ENCODE measurements around the gene PACS2. TPM values are rescaled to one million over a fixed set of nuclear protein-coding genes. Genes with fewer than 3 reads are reported as not detected.

The PACS2 gene
- total RNA-seq, 1 experiment from 2014 or later, result 62.0 TPM

DNA sequence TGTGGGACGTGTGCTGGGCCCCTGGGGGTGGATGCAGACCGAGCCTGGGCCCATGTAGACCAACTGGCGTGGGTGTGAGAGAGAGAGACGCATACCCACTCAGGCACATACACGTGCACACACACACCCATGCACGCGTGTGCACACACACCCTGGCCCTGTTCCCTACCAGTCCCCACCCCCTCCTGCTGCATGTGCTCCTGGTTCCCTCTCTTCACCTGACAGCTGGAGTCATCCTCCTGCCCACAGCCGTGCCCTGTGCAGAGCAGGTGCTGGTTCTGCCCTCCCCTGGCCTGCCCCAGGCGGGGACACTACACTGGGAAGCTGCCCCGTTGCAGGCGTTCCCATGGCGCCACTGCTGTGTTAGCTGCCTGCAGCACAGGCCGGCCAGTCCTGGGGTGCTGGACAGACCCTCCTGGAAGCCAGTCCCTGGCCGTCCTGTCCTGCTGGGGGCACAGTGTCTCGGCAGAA, 18.5 kb downstream of the PACS2 start:
- BruUV-seq (replicated peaks), result no TSS peak
- H3K4me1 ChIP-seq (ENCODE audit: insufficient read depth, low read length), result peaks cover 4% of the 10 kb centered on the region; the same call in 1 of the 2 replicates
- H3K9ac ChIP-seq (ENCODE audit: low read length), result no peak overlapping the region
- no peak overlapping the region for H3K4me3 ChIP-seq (ENCODE audit: low read length)
- CTCF ChIA-PET, result no interaction called here
- H3K36me3 ChIP-seq (ENCODE audit: low read depth, low read length), result no peaks in the 10 kb centered on the region
- H3K27me3 ChIP-seq (ENCODE audit: low read length), result no peaks in the 10 kb centered on the region
- H3K9me2 ChIP-seq (replicated peaks; ENCODE audit: low read length), result no peaks in the 10 kb centered on the region
- TF ChIP-seq EZH2phosphoT487 (IDR thresholded peaks at IDR 0.05; ENCODE audit: borderline replicate concordance, low read length) (no peak), EZH2 (IDR thresholded peaks at IDR 0.05; ENCODE audit: low read length, unreplicated experiment) (no peak)
- TF ChIP-seq, protein P1, sequence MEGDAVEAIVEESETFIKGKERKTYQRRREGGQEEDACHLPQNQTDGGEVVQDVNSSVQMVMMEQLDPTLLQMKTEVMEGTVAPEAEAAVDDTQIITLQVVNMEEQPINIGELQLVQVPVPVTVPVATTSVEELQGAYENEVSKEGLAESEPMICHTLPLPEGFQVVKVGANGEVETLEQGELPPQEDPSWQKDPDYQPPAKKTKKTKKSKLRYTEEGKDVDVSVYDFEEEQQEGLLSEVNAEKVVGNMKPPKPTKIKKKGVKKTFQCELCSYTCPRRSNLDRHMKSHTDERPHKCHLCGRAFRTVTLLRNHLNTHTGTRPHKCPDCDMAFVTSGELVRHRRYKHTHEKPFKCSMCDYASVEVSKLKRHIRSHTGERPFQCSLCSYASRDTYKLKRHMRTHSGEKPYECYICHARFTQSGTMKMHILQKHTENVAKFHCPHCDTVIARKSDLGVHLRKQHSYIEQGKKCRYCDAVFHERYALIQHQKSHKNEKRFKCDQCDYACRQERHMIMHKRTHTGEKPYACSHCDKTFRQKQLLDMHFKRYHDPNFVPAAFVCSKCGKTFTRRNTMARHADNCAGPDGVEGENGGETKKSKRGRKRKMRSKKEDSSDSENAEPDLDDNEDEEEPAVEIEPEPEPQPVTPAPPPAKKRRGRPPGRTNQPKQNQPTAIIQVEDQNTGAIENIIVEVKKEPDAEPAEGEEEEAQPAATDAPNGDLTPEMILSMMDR (conservative IDR thresholded peaks at IDR 0.05; ENCODE audit: low read depth, low read length), result no peak
- no peak overlapping the region for H3K4me2 ChIP-seq (ENCODE audit: low read length)
- H3K9me3 ChIP-seq (ENCODE audit: low read length), result no peaks in the 10 kb centered on the region
- no peak overlapping the region for H3K27ac ChIP-seq (ENCODE audit: low read length)
- no peaks in the 10 kb centered on the region; the same call in 1 of the 2 replicates for H4K20me1 ChIP-seq (ENCODE audit: low read length)
- POLR2A ChIA-PET (ENCODE audit: unreplicated experiment), result no interaction called here
- no peak for DNase-seq
- H2AFZ ChIP-seq (ENCODE audit: low read length), result no peak overlapping the region
- no peaks in the 10 kb centered on the region for H3F3A ChIP-seq (ENCODE audit: low read length, unreplicated experiment)
- peaks cover 33% of the 10 kb centered on the region; the same call in 1 of the 2 replicates for H3K79me2 ChIP-seq (ENCODE audit: low read length)
- ATAC-seq, result no peak
- intact Hi-C loops (cut with micrococcal nuclease), result no loop called here

DNA sequence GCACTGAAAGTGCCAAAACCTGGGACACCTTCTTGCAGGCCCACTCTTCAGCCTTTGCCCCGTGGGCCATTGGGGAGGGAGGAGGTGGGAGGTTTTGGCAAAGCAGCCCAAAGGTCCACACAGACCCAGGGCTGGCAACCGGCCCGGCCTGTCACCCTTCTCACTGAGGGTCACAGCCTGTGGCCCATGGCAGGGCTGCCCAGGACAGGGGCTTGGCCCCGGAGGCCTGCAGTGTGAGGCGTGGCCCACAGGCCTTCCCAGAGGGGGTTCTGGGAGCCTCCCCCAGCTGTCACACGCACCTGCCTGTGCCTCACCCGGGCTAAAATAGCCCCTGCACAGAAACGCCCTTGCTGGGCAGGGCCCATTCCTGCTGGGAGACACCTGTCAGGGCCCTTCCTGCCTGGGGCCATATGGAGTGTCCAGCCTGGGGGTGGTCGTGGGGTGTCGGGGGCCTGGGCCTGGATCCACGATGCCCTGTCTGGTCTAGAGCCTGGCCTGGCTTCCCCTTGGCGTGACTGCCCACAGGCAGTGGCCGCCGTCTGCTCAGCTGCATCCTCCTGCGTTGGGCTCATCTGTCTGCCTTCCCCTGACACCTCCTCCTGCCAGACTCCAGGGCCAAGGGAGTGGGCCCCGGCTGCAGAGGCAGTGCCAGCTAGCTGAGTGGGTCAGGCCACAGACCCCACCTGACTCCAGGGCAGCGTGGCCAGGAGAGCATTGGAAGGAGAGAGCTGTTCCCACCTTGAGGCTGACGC, 19.2 kb downstream of the PACS2 start:
- Histone ChIP-seq H3F3A (ENCODE audit: low read length, unreplicated experiment) (no peaks in the 10 kb centered on the region), H3K9me2 (replicated peaks; ENCODE audit: low read length) (no peaks in the 10 kb centered on the region), H3K4me2 (ENCODE audit: low read length) (no peak overlapping the region), H3K4me3 (ENCODE audit: low read length) (no peak overlapping the region), H3K9me3 (ENCODE audit: low read length) (no peaks in the 10 kb centered on the region), H3K79me2 (ENCODE audit: low read length) (peaks cover 33% of the 10 kb centered on the region; the same call in 1 of the 2 replicates), H3K4me1 (ENCODE audit: insufficient read depth, low read length) (peaks cover 4% of the 10 kb centered on the region; the same call in 1 of the 2 replicates), H4K20me1 (ENCODE audit: low read length) (no peaks in the 10 kb centered on the region; the same call in 1 of the 2 replicates), H3K27me3 (ENCODE audit: low read length) (no peaks in the 10 kb centered on the region), H3K9ac (ENCODE audit: low read length) (no peak overlapping the region), H2AFZ (ENCODE audit: low read length) (no peak overlapping the region), H3K27ac (ENCODE audit: low read length) (no peak overlapping the region), H3K36me3 (ENCODE audit: low read depth, low read length) (no peaks in the 10 kb centered on the region)
- ChIA-PET CTCF (interaction anchor here (1.2 kb wide), 1 partner anchor 15 kb away, joined by 3 read pairs; no protein-coding TSS in a partner anchor), POLR2A (ENCODE audit: unreplicated experiment) (no interaction called here)
- TF ChIP-seq, protein P1 (conservative IDR thresholded peaks at IDR 0.05; ENCODE audit: low read depth, low read length), result no peak
- no peak for TF ChIP-seq EZH2 (IDR thresholded peaks at IDR 0.05; ENCODE audit: low read length, unreplicated experiment)
- TF ChIP-seq EZH2phosphoT487 (IDR thresholded peaks at IDR 0.05; ENCODE audit: borderline replicate concordance, low read length), result no peak
- intact Hi-C loops (cut with micrococcal nuclease), result no loop called here
- DNase-seq, result no peak
- BruUV-seq (replicated peaks), result no TSS peak
- no peak for ATAC-seq
